Liver (tissue), 9 donors: ENCODE measurements around the gene TMOD4. TPM values are rescaled to one million over a fixed set of nuclear protein-coding genes. Genes with fewer than 3 reads are reported as not detected.

Experiments
- DNase-seq: peaks from one replicate; pipeline ENCODE4 v3.0.0-alpha.2; 2017; ENCODE audit warnings: low spot score
- H3K27ac ChIP-seq, 2 donors: one replicate each; pipeline ENCODE4 v1.7.0; 2013; ENCODE audit warnings: inconsistent platforms in 2 of 2, low read length in 2 of 2, control low read depth in 1 of 2, low read depth in 1 of 2, mild to moderate bottlenecking in 1 of 2
- H3K27me3 ChIP-seq, 4 donors: one replicate each; pipeline versions ENCODE4 v1.6.1 to v1.7.0; 2013; ENCODE audit warnings: low read length in 3 of 4, inconsistent platforms in 1 of 4, mild to moderate bottlenecking in 1 of 4, moderate library complexity in 1 of 4; ENCODE audit not compliant: control insufficient read depth in 4 of 4, insufficient read depth in 4 of 4
- H3K36me3 ChIP-seq, 4 donors: one replicate each; pipeline versions ENCODE4 v1.6.1 to v1.7.0; 2013; ENCODE audit warnings: low read length in 3 of 4, mild to moderate bottlenecking in 3 of 4, low read depth in 1 of 4, moderate library complexity in 1 of 4; ENCODE audit not compliant: control insufficient read depth in 4 of 4, insufficient read depth in 3 of 4
- H3K4me1 ChIP-seq, 4 donors: one replicate each; pipeline versions ENCODE4 v1.6.1 to v1.7.0; 2013; ENCODE audit warnings: low read length in 3 of 4, mild to moderate bottlenecking in 3 of 4, moderate library complexity in 1 of 4; ENCODE audit not compliant: control insufficient read depth in 4 of 4, insufficient read depth in 4 of 4
- H3K4me3 ChIP-seq, 3 donors: one replicate each; pipeline versions ENCODE4 v1.6.1 to v1.7.0; 2013; ENCODE audit warnings: low read length in 3 of 3, control low read depth in 1 of 3, low read depth in 1 of 3, mild to moderate bottlenecking in 1 of 3
- H3K9ac ChIP-seq, 2 donors: one replicate each; pipeline ENCODE4 v1.7.0; 2013; ENCODE audit warnings: low read length in 2 of 2, mild to moderate bottlenecking in 2 of 2, moderate library complexity in 2 of 2, control low read depth in 1 of 2, low read depth in 1 of 2
- H3K9me3 ChIP-seq, 4 donors: one replicate each; pipeline versions ENCODE4 v1.6.1 to v1.7.0; 2013; ENCODE audit warnings: low read length in 3 of 4; ENCODE audit not compliant: control insufficient read depth in 4 of 4
- CTCF ChIP-seq: fragments of 150-350 bp; IDR thresholded peaks from 2 replicates; pipeline ENCODE4 v1.5.1; 2017; ENCODE audit warnings: improper control_type of control experiment, low read depth, low read length; ENCODE audit not compliant: missing input control
- EGR1 ChIP-seq, 2 donors: IDR thresholded peaks; 2 replicates each; pipeline ENCODE4 v1.6.1; 2016 to 2018; ENCODE audit warnings: antibody characterized with exemption in 2 of 2, low read depth in 2 of 2
- FOXA1 ChIP-seq: IDR thresholded peaks from 2 replicates; pipeline ENCODE4 v1.6.1; 2016; ENCODE audit warnings: antibody characterized with exemption
- FOXA2 ChIP-seq: IDR thresholded peaks from 2 replicates; pipeline ENCODE4 v1.6.1; 2016; ENCODE audit warnings: antibody characterized with exemption
- GABPA ChIP-seq, 2 donors: IDR thresholded peaks in 1 of 2; conservative IDR thresholded peaks in 1 of 2; 2 replicates each; pipeline ENCODE4 v1.6.1; 2016; ENCODE audit warnings: antibody characterized with exemption in 2 of 2, mild to moderate bottlenecking in 1 of 2, moderate library complexity in 1 of 2
- HNF4A ChIP-seq, 2 donors: conservative IDR thresholded peaks; 2 replicates each; pipeline ENCODE4 v1.6.1; 2016; ENCODE audit warnings: antibody characterized with exemption in 2 of 2, mild to moderate bottlenecking in 2 of 2
- HNF4G ChIP-seq: IDR thresholded peaks from 2 replicates; pipeline ENCODE4 v1.6.1; 2016; ENCODE audit warnings: antibody characterized with exemption
- JUND ChIP-seq, 2 donors: IDR thresholded peaks; 2 replicates each; pipeline ENCODE4 v1.6.1; 2016; ENCODE audit warnings: antibody characterized with exemption in 2 of 2
- NR2F2 ChIP-seq: IDR thresholded peaks from 2 replicates; pipeline ENCODE4 v1.6.1; 2016; ENCODE audit warnings: antibody characterized with exemption
- RAD21 ChIP-seq, 2 donors: IDR thresholded peaks; 2 replicates each; pipeline ENCODE4 v1.6.1; 2016; ENCODE audit warnings: antibody characterized with exemption in 2 of 2, mild to moderate bottlenecking in 2 of 2
- REST ChIP-seq: IDR thresholded peaks from 2 replicates; pipeline ENCODE4 v1.6.1; 2016; ENCODE audit warnings: antibody characterized with exemption, mild to moderate bottlenecking
- RXRA ChIP-seq, 2 donors: IDR thresholded peaks; 2 replicates each; pipeline ENCODE4 v1.6.1; 2017 to 2018; ENCODE audit warnings: antibody characterized with exemption in 2 of 2, mild to moderate bottlenecking in 1 of 2
- SP1 ChIP-seq: IDR thresholded peaks from 2 replicates; pipeline ENCODE4 v1.6.1; 2018; ENCODE audit warnings: antibody characterized with exemption, mild to moderate bottlenecking
- TAF1 ChIP-seq: conservative IDR thresholded peaks from 2 replicates; pipeline ENCODE4 v1.6.1; 2016; ENCODE audit warnings: antibody characterized with exemption, mild to moderate bottlenecking
- YY1 ChIP-seq: IDR thresholded peaks from 2 replicates; pipeline ENCODE4 v1.6.1; 2016; ENCODE audit warnings: antibody characterized with exemption, mild to moderate bottlenecking
- WGBS: extraction: QIAGEN DNeasy Blood & Tissue Kit; methylation state at CpG from one replicate; pipeline ENCODE4 v1.1.7; 2013; 5-methylcytosine and 5-hydroxymethylcytosine counted together
- polyA plus RNA-seq, 2 donors: library from polyadenylated mRNA; stranded (reverse) in 1 of 2; unstranded in 1 of 2; fragments of 200-250 nt in 1 of 2; fragments of >200 nt in 1 of 2; fragmentation: Nextera tagmentation in 1 of 2; extraction: Ambion mirVana in 1 of 2; gene quantifications; one replicate each; pipeline versions ENCODE4 v1.2.1 to v1.2.3, GENCODE V29; 2013 to 2015
- total RNA-seq, 2 donors: library from RNA; depleted of rRNA; stranded (reverse); fragments of >200 nt; gene quantifications; one replicate each; pipeline ENCODE4 v1.2.3, GENCODE V29; 2014
- TF ChIP-seq, protein P1 (sequence below): IDR thresholded peaks from 2 replicates; pipeline ENCODE4 v1.6.1; 2016; ENCODE audit warnings: antibody characterized with exemption
- TF ChIP-seq, protein P2 (sequence below): IDR thresholded peaks from 2 replicates; pipeline ENCODE4 v1.6.1; 2016; ENCODE audit warnings: antibody characterized with exemption
- donor health status: healthy.
- donor health status: healthy.
- donor health status: healthy.
- donor health status: healthy.
- donor health status: healthy.

TMOD4 gene
- total and polyA plus RNA-seq, 4 donors: not detected

DNA sequence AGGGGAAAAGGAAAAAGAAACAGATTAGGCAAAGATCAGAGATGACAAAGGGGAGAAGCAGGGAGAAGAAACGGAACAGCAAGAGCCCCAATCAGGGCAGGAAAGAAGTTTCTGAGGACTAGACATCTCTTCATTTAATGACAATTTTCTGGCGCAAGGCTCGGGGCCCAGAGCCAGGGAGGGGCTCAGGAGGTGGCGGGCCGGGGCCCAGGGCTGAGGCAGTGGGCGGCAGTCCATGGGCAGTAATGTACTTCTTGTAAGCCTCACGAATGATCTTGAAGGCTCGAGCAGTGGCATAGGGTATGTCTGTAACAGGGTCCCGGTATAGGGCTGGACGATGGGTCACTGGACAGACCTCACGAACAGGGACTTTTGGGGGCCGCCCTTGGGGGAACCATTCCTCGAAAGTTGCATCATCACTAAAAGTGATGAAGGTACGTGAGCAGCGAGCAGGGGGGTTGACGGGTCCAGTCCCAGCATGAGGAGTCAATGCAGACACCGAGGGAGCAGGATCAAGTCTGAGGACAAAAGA is 799 bp upstream of the TMOD4 start:
- DNase-seq: no peak
- Histone ChIP-seq H3K9me3 (no peaks in the 10 kb centered on the region), H3K9ac (no peak overlapping the region), H3K4me1 (no peaks in the 10 kb centered on the region), H3K27ac (no peak overlapping the region), H3K4me3 (no peak overlapping the region), H3K36me3 (peaks cover 7 to 61% (median 34%) of the 10 kb centered on the region in 4 donors), H3K27me3 (no peaks in the 10 kb centered on the region)
- TF ChIP-seq, protein P1, sequence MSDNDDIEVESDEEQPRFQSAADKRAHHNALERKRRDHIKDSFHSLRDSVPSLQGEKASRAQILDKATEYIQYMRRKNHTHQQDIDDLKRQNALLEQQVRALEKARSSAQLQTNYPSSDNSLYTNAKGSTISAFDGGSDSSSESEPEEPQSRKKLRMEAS: no peak
- TF ChIP-seq SP1: no peak
- TF ChIP-seq HNF4G: no peak
- TF ChIP-seq HNF4A (conservative IDR thresholded peaks at IDR 0.05): no peak
- TF ChIP-seq JUND (IDR thresholded peaks at IDR 0.05): no peak
- no peak for TF ChIP-seq EGR1 (IDR thresholded peaks at IDR 0.05; ENCODE audit: low read depth in 2 of 2)
- TF ChIP-seq FOXA1: no peak
- TF ChIP-seq TAF1: no peak
- TF ChIP-seq, protein P2, sequence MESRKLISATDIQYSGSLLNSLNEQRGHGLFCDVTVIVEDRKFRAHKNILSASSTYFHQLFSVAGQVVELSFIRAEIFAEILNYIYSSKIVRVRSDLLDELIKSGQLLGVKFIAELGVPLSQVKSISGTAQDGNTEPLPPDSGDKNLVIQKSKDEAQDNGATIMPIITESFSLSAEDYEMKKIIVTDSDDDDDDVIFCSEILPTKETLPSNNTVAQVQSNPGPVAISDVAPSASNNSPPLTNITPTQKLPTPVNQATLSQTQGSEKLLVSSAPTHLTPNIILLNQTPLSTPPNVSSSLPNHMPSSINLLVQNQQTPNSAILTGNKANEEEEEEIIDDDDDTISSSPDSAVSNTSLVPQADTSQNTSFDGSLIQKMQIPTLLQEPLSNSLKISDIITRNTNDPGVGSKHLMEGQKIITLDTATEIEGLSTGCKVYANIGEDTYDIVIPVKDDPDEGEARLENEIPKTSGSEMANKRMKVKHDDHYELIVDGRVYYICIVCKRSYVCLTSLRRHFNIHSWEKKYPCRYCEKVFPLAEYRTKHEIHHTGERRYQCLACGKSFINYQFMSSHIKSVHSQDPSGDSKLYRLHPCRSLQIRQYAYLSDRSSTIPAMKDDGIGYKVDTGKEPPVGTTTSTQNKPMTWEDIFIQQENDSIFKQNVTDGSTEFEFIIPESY: no peak
- no peak for TF ChIP-seq REST
- TF ChIP-seq YY1: no peak
- TF ChIP-seq RAD21 (IDR thresholded peaks at IDR 0.05): no peak
- no peak for TF ChIP-seq RXRA (IDR thresholded peaks at IDR 0.05)
- TF ChIP-seq CTCF: no peak
- TF ChIP-seq NR2F2: no peak
- TF ChIP-seq GABPA (IDR thresholded peaks at IDR 0.05 in 1 of 2, conservative IDR thresholded peaks at IDR 0.05 in 1 of 2): no peak
- no peak for TF ChIP-seq FOXA2
- WGBS: 96% methylated on average over 17 of the region's 17 CpGs
